Testis (tissue), 3 donors: ENCODE data around the gene CDCP1. TPM values are rescaled to one million over a fixed set of nuclear protein-coding genes. Genes with fewer than 3 reads are reported as not detected.

Experiments used
- DNase-seq: peaks from one replicate; pipeline ENCODE4 v3.0.0-alpha.2; 2019
- H3K27ac ChIP-seq, 2 donors: fragments of 200-600 bp; sonication (generic); one replicate each; pipeline ENCODE4 v1.5.1; 2019
- H3K27me3 ChIP-seq: fragments of 200-600 bp; sonication (generic); one replicate; pipeline ENCODE4 v1.5.1; 2019
- H3K36me3 ChIP-seq: fragments of 200-600 bp; sonication (generic); one replicate; pipeline ENCODE4 v1.5.1; 2017; ENCODE audit warnings: low read depth; ENCODE audit errors: missing control alignments
- H3K4me1 ChIP-seq: fragments of 200-600 bp; sonication (generic); one replicate; pipeline ENCODE4 v1.5.1; 2019
- H3K4me3 ChIP-seq, 2 donors: fragments of 200-600 bp; sonication (generic); one replicate each; pipeline ENCODE4 v1.5.1; 2017 to 2019
- H3K9me3 ChIP-seq: fragments of 200-600 bp; sonication (generic); one replicate; pipeline ENCODE4 v1.5.1; 2017
- POLR2A ChIP-seq: fragments of 450-650 bp; IDR thresholded peaks from one replicate; pipeline ENCODE4 v1.6.1; 2017; ENCODE audit warnings: antibody characterized with exemption, mild to moderate bottlenecking, moderate library complexity
- WGBS, 2 donors: methylation state at CpG; one replicate each; pipeline ENCODE4 v1.1.5; 2018; 5-methylcytosine and 5-hydroxymethylcytosine counted together
- intact Hi-C: fragments of 100-400 bp; cut with DNase I; formaldehyde crosslinking; loops from one replicate; pipeline ENCODE4 v1.15.1; 2023; ENCODE audit warnings: low total_unique reads
- polyA plus RNA-seq: library from polyadenylated mRNA; stranded (reverse); fragments of 350-450 nt; fragmentation: Illumina TruSeq; extraction: RNeasy Lipid Tissue Mini Kit (QIAGEN cat#74804); gene quantifications from one replicate; pipeline ENCODE4 v1.2.3, GENCODE V29; 2014; ENCODE audit warnings: low read depth, low replicate concordance; ENCODE audit not compliant: insufficient read depth
- total RNA-seq, 2 donors: library from RNA; depleted of rRNA; stranded (reverse); fragments of >200 nt; gene quantifications; one replicate each; pipeline ENCODE4 v1.2.3, GENCODE V29; 2016
- TF ChIP-seq, protein P1 (sequence below), 3 experiments: fragments of 450-650 bp in 2 of 3; fragments of 200-600 bp in 1 of 3; sonication (generic) in 1 of 3; IDR thresholded peaks; one replicate each; pipeline ENCODE4 v1.5.1; 2016 to 2019; ENCODE audit warnings: antibody characterized with exemption in 3 of 3, mild to moderate bottlenecking in 2 of 3, moderate library complexity in 1 of 3

Gene CDCP1
- total and polyA plus RNA-seq, 3 donors from 2014 or later, result 1.1 to 2.7 (median 2.5) TPM

DNA sequence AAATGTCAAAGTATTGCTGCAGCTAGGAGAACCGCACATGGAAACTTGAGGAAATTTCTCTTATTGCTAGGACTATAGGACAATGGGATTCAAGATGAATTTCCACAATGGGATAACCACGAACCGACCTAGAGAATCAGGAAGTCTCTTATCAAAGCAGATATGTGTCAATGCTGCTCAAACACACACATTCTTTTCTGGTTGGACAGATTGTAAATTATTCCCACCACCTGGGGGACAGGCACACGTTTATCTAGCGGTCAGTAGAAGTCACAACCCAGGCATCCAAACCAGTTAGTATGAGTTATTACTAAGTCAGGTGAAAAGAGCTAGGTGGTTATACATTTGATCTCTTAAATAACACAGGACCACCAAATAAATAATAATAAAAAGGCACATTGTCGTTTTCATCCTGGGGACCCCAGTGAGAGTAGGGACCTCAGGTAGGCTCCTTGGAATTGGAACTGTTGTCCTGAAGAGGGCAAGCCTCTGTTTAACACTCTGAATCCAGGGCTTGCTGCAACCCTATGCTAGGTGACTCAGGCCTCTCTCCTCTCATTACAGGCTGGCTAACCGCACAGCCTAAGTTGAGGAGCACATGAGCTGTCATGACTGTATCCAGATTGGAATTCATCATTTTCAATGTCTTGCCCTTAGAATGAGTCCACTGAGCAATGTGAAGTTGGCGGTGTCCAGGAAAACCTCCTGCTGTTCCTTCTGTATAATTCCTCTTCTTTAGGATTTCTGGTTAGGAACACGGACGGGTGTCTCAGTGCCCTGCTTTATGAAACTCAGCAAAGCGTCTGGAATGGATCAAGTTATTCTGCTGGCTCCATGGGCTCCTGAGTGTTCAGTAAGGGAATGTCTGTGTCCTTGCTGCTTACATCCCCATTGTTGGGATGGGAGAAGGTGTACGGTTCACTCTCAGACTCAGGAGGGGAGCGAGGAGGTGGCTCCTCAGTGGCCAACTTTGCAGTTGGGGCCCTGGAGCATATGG lies 61.1 kb downstream of the CDCP1 start:
- no peak for DNase-seq
- Histone ChIP-seq H3K27ac (no peak overlapping the region), H3K4me3 (no peak overlapping the region), H3K27me3 (no peaks in the 10 kb centered on the region), H3K9me3 (no peaks in the 10 kb centered on the region), H3K4me1 (peaks cover 5% of the 10 kb centered on the region), H3K36me3 (no peaks in the 10 kb centered on the region)
- TF ChIP-seq POLR2A, result no peak
- TF ChIP-seq, protein P1, sequence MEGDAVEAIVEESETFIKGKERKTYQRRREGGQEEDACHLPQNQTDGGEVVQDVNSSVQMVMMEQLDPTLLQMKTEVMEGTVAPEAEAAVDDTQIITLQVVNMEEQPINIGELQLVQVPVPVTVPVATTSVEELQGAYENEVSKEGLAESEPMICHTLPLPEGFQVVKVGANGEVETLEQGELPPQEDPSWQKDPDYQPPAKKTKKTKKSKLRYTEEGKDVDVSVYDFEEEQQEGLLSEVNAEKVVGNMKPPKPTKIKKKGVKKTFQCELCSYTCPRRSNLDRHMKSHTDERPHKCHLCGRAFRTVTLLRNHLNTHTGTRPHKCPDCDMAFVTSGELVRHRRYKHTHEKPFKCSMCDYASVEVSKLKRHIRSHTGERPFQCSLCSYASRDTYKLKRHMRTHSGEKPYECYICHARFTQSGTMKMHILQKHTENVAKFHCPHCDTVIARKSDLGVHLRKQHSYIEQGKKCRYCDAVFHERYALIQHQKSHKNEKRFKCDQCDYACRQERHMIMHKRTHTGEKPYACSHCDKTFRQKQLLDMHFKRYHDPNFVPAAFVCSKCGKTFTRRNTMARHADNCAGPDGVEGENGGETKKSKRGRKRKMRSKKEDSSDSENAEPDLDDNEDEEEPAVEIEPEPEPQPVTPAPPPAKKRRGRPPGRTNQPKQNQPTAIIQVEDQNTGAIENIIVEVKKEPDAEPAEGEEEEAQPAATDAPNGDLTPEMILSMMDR (IDR thresholded peaks at IDR 0.05), result no peak
- WGBS, 2 donors, result 82 to 86% methylated on average over 13 of the region's 13 CpGs
- intact Hi-C loops, result no loop called here

DNA sequence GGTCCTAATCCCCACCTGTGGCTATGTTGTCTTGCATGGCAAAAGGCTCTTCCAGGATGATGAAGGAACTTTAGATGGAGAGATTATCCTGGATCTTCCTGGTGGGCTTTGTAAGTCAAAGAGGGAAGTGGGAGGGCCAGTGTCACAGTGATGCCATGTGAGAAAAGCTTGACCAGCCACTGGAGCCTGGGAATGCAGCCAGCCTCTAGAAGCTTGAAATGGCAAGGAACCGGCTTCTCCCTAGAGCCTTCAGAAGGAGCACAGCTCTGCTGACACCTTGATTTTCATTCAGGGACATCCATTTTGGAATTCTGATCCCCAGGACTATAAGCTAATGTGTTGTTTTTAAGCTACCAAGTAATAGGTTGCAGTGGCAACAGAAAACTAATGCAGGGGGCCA lies 61.8 kb downstream of the CDCP1 start:
- WGBS, 2 donors, result 65 to 92% methylated on average over 1 of the region's 1 CpG
- no peak overlapping the region for H3K27ac ChIP-seq
- H3K4me3 ChIP-seq, result no peak overlapping the region
- intact Hi-C loops, result no loop called here
- TF ChIP-seq, protein P1 (IDR thresholded peaks at IDR 0.05), result no peak
- no peak for TF ChIP-seq POLR2A
- H3K27me3 ChIP-seq, result no peaks in the 10 kb centered on the region
- no peak for DNase-seq
- H3K4me1 ChIP-seq, result peaks cover 5% of the 10 kb centered on the region
- no peaks in the 10 kb centered on the region for H3K36me3 ChIP-seq
- no peaks in the 10 kb centered on the region for H3K9me3 ChIP-seq

DNA sequence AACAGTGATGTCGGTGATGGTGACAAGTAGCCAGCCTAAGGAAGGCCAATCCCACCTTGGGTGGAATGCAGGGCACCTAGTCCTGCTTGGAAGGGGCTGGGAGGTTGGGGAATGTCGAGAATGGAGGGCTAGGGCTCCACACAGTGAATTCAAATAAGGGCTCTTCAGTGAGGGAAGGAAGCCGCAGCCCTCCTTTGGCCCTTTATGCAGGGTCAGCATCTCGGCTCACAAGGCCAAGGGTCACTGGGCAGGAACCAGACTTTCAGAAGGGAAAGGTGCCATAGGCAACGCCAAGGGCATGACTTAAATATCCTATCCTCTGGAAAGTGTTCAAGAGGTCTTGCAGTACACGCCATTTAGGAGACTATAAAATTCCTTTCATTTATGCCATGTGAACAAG lies 63.2 kb downstream of the CDCP1 start:
- H3K27me3 ChIP-seq, result no peaks in the 10 kb centered on the region
- 87 to 89% methylated on average over 4 to 6 of the region's 6 CpGs for WGBS, 2 donors
- intact Hi-C loops, result no loop called here

DNA sequence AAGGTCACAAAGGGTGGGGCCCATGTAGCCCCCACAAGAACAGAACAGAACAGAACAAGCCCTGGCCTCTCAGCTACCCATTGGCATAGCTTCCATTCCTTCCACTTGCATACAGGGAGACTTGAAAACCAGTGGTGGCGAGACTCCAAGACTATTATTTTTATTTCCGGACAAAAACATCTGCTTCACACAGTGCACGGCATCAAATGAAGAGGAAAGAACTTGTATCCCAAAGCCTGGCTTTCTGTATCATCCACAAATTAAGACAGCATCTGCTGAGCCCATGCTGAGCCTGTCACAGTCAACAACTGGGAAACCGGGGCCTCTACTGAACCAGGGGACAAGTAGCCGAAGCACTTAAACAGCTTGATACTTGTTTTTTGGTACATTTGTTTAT lies 64.0 kb downstream of the CDCP1 start:
- DNase-seq, result no peak
- Histone ChIP-seq H3K9me3 (no peaks in the 10 kb centered on the region), H3K4me1 (peaks cover 5% of the 10 kb centered on the region), H3K27me3 (no peaks in the 10 kb centered on the region), H3K36me3 (no peaks in the 10 kb centered on the region), H3K27ac (no peak overlapping the region), H3K4me3 (no peak overlapping the region)
- TF ChIP-seq, protein P1 (IDR thresholded peaks at IDR 0.05), result no peak
- no peak for TF ChIP-seq POLR2A
- intact Hi-C loops, result no loop called here
- WGBS, 2 donors, result 51 to 52% methylated on average over 5 of the region's 5 CpGs

More for the DNA sequence above, 63.2 kb downstream of the CDCP1 start:
- Histone ChIP-seq H3K4me1 (peaks cover 5% of the 10 kb centered on the region), H3K4me3 (no peak overlapping the region), H3K27ac (no peak overlapping the region), H3K9me3 (no peaks in the 10 kb centered on the region), H3K36me3 (no peaks in the 10 kb centered on the region)
- no peak for DNase-seq
- no peak for TF ChIP-seq POLR2A
- TF ChIP-seq, protein P1 (IDR thresholded peaks at IDR 0.05), result no peak
